Omental fat pad (tissue), 4 donors: ENCODE data around the gene EME2. TPM values are rescaled to one million over a fixed set of nuclear protein-coding genes. Genes with fewer than 3 reads are reported as not detected.
"Not testable (repeated sequence)": the region's sequence is repeated elsewhere in the genome, so short reads cannot be mapped to it uniquely, and the experiment has no call there.

ENCODE experiments used
- ATAC-seq: fragments of 150-250 bp; one replicate; pipeline ENCODE4 v1.9.1; 2016; ENCODE audit warnings: mild to moderate bottlenecking, moderate library complexity; ENCODE audit not compliant: low FRiP score
- DNase-seq: peaks from one replicate; pipeline ENCODE4 v3.0.0-alpha.2; 2019; ENCODE audit warnings: low spot score
- CTCF ChIP-seq, 3 donors: fragments of 450-650 bp; IDR thresholded peaks; one replicate each; pipeline ENCODE4 v1.5.1; 2016 to 2017; ENCODE audit warnings: antibody characterized with exemption in 3 of 3, mild to moderate bottlenecking in 3 of 3, moderate library complexity in 2 of 3
- total RNA-seq, 4 donors: library from RNA; depleted of rRNA; stranded (reverse); fragments of >200 nt; gene quantifications; one replicate each; pipeline ENCODE4 v1.1.0, GENCODE V29; 2016

EME2 gene
- total RNA-seq, 4 donors from 2014 or later = 5.9 to 16.2 (median 7.1) TPM

GRCh38 chr16:1729445-1729844 lies 43.2 kb upstream of the EME2 start:
- DNase-seq = no peak
- no peak for ATAC-seq
- TF ChIP-seq CTCF (IDR thresholded peaks at IDR 0.05) = no peak

GRCh38 chr16:1731073-1731472 lies 41.5 kb upstream of the EME2 start:
- ATAC-seq = no peak
- DNase-seq = no peak
- no peak for TF ChIP-seq CTCF (IDR thresholded peaks at IDR 0.05)

GRCh38 chr16:1731603-1732002 lies 41.0 kb upstream of the EME2 start:
- ATAC-seq (no peak), DNase-seq (no peak)
- TF ChIP-seq CTCF (IDR thresholded peaks at IDR 0.05) = no peak

- DNase-seq = no peak
- no peak for ATAC-seq
- TF ChIP-seq CTCF (IDR thresholded peaks at IDR 0.05) = no peak
Observed at GRCh38 chr16:1732071-1732470, 40.5 kb upstream of the EME2 start.

- not testable (repeated sequence) for DNase-seq
Observed at GRCh38 chr16:1732551-1732987, 40.0 kb upstream of the EME2 start.

GRCh38 chr16:1734123-1734522 lies 38.5 kb upstream of the EME2 start:
- ATAC-seq = no peak
- no peak for DNase-seq
- no peak for TF ChIP-seq CTCF (IDR thresholded peaks at IDR 0.05)

More at GRCh38 chr16:1732551-1732987, 40.0 kb upstream of the EME2 start:
- not testable (repeated sequence) for ATAC-seq

- DNase-seq (no peak), ATAC-seq (peak; percentile 10)
- TF ChIP-seq CTCF (IDR thresholded peaks at IDR 0.05) = no peak
Observed at GRCh38 chr16:1734816-1735215, 37.8 kb upstream of the EME2 start.

GRCh38 chr16:1740234-1740633 lies 32.4 kb upstream of the EME2 start:
- ATAC-seq (no peak), DNase-seq (no peak)
- no peak for TF ChIP-seq CTCF (IDR thresholded peaks at IDR 0.05)
